ENCODE data around the gene USP34.

The USP34 gene

DNA sequence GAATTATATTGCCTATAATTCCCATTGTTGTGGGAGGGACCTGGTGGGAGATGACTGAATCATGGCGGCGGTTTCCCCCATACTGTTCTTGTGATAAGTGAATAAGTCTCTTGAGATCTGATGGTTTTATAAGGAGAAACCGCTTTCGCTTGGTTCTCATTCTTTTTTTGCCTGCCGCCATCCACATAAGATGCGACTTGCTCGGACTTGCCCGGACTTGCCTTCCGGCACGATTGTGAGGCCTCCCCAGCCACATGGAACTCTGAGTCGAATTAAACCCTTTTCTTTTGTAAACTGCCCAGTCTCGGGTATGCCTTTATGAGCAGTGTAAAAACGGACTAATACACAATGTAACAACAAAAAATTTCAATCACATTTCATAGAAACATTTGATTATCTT lies 193.1 kb downstream of the USP34 start:
- Histone ChIP-seq H3K9me3 (ENCODE audit: severe bottlenecking) (no peaks in the 10 kb centered on the region), H3K27ac (peak overlapping the region; percentile 19), H3K27me3 (ENCODE audit: insufficient read depth, low read depth, severe bottlenecking) (no peaks in the 10 kb centered on the region), H3K36me3 (peaks cover 53% of the 10 kb centered on the region), H3K4me3 (ENCODE audit: low read depth, low read length) (no peak overlapping the region)
- TF ChIP-seq, protein P1, sequence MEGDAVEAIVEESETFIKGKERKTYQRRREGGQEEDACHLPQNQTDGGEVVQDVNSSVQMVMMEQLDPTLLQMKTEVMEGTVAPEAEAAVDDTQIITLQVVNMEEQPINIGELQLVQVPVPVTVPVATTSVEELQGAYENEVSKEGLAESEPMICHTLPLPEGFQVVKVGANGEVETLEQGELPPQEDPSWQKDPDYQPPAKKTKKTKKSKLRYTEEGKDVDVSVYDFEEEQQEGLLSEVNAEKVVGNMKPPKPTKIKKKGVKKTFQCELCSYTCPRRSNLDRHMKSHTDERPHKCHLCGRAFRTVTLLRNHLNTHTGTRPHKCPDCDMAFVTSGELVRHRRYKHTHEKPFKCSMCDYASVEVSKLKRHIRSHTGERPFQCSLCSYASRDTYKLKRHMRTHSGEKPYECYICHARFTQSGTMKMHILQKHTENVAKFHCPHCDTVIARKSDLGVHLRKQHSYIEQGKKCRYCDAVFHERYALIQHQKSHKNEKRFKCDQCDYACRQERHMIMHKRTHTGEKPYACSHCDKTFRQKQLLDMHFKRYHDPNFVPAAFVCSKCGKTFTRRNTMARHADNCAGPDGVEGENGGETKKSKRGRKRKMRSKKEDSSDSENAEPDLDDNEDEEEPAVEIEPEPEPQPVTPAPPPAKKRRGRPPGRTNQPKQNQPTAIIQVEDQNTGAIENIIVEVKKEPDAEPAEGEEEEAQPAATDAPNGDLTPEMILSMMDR (IDR thresholded peaks at IDR 0.05; ENCODE audit: low read depth, low read length), result no peak
- DNase-seq, result peak; percentile 35

DNA sequence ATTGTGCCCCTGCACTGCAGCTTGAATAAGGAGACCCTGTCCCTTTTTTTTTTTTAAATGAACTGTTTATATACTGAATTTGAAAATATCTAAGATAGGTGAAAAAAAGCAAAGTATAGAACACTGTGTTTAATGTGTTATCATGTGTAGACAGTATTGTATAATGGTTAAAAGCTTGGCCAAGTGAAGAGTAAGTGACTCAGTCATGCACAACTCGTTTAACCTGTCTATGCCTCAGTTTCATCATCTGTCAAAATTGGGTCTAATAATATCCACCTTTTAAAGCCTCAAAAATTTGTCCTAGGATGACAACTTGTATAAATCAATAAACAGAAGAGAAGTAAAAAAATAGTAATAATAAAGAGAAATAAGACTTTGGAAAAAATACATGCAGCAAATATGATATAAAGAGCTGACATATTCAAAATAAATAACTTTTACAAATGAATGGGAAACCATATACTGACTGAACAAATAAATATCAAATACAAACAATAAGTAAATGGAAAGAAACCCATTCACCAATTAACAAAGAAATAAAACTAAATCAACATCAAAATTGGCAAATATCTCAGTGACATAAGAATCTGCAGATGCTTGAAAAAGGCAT lies 195.2 kb downstream of the USP34 start:
- no peak overlapping the region for H3K27ac ChIP-seq
- peaks cover 42% of the 10 kb centered on the region for H3K36me3 ChIP-seq
- no peak overlapping the region for H3K4me3 ChIP-seq (ENCODE audit: low read depth, low read length)
- H3K27me3 ChIP-seq (ENCODE audit: insufficient read depth, low read depth, severe bottlenecking), result no peaks in the 10 kb centered on the region
- H3K9me3 ChIP-seq (ENCODE audit: severe bottlenecking), result no peaks in the 10 kb centered on the region
- no peak for DNase-seq
- TF ChIP-seq, protein P1 (IDR thresholded peaks at IDR 0.05; ENCODE audit: low read depth, low read length), result no peak

DNA sequence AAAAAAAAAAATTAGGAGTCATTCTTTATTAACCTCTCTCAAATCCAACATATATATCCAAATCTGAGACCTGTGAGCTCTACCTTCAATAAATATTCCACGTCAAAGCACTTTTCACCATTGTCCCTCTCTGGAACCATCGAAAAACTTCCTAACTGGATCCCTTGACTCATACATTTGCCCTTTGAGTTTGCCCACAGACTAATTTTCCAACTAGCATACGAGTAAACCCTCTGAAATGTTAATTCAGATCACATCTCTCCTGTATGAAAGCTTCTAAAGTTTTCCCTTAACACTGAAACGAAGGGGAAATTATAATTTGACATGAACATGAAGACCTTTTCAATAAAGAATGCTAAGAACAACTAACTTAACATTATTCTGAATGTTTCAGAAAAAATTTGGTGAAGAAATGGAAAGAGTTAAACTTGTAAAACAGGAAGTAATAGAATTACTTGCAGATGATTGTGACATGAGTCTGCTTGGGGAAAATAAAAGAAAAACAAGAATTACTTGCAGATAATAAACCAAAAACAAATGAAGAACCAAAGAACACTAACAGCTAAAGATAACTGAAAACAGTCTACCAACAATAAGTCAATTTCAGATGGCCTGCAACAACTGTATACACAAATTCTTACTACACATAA lies 198.3 kb downstream of the USP34 start:
- Histone ChIP-seq H3K27me3 (ENCODE audit: insufficient read depth, low read depth, severe bottlenecking) (no peaks in the 10 kb centered on the region), H3K9me3 (ENCODE audit: severe bottlenecking) (no peaks in the 10 kb centered on the region), H3K27ac (no peak overlapping the region), H3K36me3 (peaks cover 20% of the 10 kb centered on the region), H3K4me3 (ENCODE audit: low read depth, low read length) (no peak overlapping the region)
- TF ChIP-seq, protein P1 (IDR thresholded peaks at IDR 0.05; ENCODE audit: low read depth, low read length), result no peak
- DNase-seq, result no peak

DNA sequence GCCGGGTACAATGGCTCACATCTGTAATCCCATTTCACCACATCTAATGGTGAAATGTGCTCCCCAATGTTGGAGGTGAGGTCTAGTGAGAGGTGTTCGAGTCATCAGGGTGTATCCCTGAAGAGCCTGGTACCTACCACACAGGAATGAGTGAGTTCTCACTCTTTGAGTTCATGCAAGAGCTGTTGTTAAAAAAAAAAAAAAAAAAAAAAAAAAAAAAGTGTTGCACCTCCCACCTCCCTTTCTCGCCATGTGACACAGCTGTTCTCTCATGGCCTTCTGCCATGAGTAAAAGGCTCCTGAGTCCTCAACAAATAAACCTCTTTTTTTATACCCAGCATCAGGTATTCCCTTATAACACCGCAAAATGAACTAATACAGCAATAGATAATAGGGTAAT lies 202.6 kb downstream of the USP34 start:
- DNase-seq, result no peak
- Histone ChIP-seq H3K27ac (no peak overlapping the region), H3K9me3 (ENCODE audit: severe bottlenecking) (no peaks in the 10 kb centered on the region), H3K36me3 (peaks cover 14% of the 10 kb centered on the region), H3K4me3 (ENCODE audit: low read depth, low read length) (no peak overlapping the region), H3K27me3 (ENCODE audit: insufficient read depth, low read depth, severe bottlenecking) (no peaks in the 10 kb centered on the region)
- TF ChIP-seq, protein P1 (IDR thresholded peaks at IDR 0.05; ENCODE audit: low read depth, low read length), result no peak

DNA sequence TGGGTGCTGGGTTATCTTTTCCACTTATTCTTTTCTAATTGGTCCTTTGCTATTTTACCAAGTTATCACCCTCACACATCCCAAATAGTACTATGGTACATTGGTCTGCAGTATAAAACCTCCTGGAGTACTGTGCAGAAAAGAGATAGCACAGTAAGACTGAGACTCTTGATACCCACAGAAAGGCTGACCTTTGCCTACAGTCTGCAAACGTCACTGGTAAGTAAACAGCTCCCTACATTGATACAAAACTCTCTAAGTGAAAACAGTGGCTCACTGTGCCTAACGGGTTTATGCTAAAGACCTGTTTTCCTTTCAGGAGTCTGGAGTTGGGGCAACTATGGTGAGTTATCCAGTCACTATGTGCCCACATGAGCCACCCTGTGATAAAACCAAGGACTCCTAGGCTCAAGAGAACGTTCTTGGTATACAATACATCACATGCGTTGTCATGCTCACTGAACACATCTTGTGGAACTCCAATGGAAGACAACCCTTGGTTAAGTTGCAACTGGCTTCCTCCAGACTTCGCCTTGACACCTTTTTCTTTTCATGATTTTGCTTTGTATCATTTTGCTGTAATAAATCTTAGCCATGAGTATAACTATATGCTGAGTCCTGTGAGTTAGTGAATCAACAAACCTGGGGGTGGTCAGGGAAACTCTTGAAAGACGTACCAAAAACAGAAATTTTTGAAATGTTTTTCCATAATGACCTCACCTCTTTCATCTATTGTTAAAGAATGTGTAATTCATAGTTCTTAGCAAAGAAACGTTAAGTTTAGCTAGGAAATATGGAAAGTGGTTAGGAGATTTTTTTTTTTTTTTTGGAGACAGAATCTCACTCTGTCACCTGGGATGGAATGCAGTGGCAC lies 204.0 kb downstream of the USP34 start:
- Histone ChIP-seq H3K36me3 (peaks cover 18% of the 10 kb centered on the region), H3K4me3 (ENCODE audit: low read depth, low read length) (no peak overlapping the region), H3K27ac (no peak overlapping the region), H3K9me3 (ENCODE audit: severe bottlenecking) (no peaks in the 10 kb centered on the region), H3K27me3 (ENCODE audit: insufficient read depth, low read depth, severe bottlenecking) (no peaks in the 10 kb centered on the region)
- TF ChIP-seq, protein P1 (IDR thresholded peaks at IDR 0.05; ENCODE audit: low read depth, low read length), result no peak
- no peak for DNase-seq
